Measurements from ENCODE around the gene MAD1L1. TPM values are rescaled to one million over a fixed set of nuclear protein-coding genes. Genes with fewer than 3 reads are reported as not detected.

The MAD1L1 gene
- total and polyA plus RNA-seq, 2 of the 13 experiments (the other 11 are each of a cell fraction or from before 2014, with no cell fraction given), result 17.4 to 64.7 TPM

- TF ChIP-seq RERE (CRISPR knock-in tag; IDR thresholded peaks at IDR 0.05; ENCODE audit: low read depth) (no peak), SPEN (CRISPR knock-in tag; IDR thresholded peaks at IDR 0.05; ENCODE audit: low read depth) (no peak), ATF3 (CRISPR knock-in tag; IDR thresholded peaks at IDR 0.05) (no peak), HOXD1 (CRISPR knock-in tag; IDR thresholded peaks at IDR 0.05) (no peak)
- TF ChIP-seq, protein P1, sequence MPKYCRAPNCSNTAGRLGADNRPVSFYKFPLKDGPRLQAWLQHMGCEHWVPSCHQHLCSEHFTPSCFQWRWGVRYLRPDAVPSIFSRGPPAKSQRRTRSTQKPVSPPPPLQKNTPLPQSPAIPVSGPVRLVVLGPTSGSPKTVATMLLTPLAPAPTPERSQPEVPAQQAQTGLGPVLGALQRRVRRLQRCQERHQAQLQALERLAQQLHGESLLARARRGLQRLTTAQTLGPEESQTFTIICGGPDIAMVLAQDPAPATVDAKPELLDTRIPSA (CRISPR knock-in tag; IDR thresholded peaks at IDR 0.05; ENCODE audit: borderline replicate concordance), result no peak
- TF ChIP-seq, protein P2, sequence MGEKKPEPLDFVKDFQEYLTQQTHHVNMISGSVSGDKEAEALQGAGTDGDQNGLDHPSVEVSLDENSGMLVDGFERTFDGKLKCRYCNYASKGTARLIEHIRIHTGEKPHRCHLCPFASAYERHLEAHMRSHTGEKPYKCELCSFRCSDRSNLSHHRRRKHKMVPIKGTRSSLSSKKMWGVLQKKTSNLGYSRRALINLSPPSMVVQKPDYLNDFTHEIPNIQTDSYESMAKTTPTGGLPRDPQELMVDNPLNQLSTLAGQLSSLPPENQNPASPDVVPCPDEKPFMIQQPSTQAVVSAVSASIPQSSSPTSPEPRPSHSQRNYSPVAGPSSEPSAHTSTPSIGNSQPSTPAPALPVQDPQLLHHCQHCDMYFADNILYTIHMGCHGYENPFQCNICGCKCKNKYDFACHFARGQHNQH (CRISPR knock-in tag; IDR thresholded peaks at IDR 0.05), result no peak
- TF ChIP-seq, protein P3, sequence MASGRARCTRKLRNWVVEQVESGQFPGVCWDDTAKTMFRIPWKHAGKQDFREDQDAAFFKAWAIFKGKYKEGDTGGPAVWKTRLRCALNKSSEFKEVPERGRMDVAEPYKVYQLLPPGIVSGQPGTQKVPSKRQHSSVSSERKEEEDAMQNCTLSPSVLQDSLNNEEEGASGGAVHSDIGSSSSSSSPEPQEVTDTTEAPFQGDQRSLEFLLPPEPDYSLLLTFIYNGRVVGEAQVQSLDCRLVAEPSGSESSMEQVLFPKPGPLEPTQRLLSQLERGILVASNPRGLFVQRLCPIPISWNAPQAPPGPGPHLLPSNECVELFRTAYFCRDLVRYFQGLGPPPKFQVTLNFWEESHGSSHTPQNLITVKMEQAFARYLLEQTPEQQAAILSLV (CRISPR knock-in tag; IDR thresholded peaks at IDR 0.05; ENCODE audit: borderline replicate concordance), result no peak
- TF ChIP-seq, protein P4, sequence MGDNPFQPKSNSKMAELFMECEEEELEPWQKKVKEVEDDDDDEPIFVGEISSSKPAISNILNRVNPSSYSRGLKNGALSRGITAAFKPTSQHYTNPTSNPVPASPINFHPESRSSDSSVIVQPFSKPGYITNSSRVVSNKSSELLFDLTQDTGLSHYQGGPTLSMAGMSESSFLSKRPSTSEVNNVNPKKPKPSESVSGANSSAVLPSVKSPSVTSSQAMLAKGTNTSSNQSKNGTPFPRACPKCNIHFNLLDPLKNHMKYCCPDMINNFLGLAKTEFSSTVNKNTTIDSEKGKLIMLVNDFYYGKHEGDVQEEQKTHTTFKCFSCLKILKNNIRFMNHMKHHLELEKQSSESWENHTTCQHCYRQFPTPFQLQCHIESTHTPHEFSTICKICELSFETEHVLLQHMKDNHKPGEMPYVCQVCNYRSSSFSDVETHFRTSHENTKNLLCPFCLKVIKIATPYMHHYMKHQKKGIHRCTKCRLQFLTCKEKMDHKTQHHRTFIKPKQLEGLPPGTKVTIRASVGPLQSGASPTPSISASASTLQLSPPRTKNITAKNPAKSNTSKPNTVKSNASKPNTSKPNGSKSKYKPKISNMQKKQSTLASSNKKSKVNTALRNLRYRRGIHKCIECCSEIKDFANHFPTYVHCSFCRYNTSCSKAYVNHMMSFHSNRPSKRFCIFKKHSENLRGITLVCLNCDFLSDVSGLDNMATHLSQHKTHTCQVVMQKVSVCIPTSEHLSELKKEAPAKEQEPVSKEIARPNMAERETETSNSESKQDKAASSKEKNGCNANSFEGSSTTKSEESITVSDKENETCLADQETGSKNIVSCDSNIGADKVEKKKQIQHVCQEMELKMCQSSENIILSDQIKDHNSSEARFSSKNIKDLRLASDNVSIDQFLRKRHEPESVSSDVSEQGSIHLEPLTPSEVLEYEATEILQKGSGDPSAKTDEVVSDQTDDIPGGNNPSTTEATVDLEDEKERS (CRISPR knock-in tag; IDR thresholded peaks at IDR 0.05), result no peak
Measured at GRCh38 chr7:1952781-1953180, 280.0 kb downstream of the MAD1L1 start (continued).

Data from HepG2 (cell line).